PC-3 (cell line): ENCODE results near the gene AKR1B15. TPM values are rescaled to one million over a fixed set of nuclear protein-coding genes. Genes with fewer than 3 reads are reported as not detected.
"Not testable (repeated sequence)": the region's sequence is repeated elsewhere in the genome, so short reads cannot be mapped to it uniquely, and the experiment has no call there.

Experiments
- ATAC-seq: fragments of 200-7000 bp; cut with Tn5 transposase; 2 replicates; pipeline ENCODE4 v1.9.1; 2020; ENCODE audit warnings: mild to moderate bottlenecking, moderate library complexity
- BruUV-seq: library from RNA; stranded (reverse); fragments of 400-500 nt; replicated peaks from 2 replicates; lab custom pipeline; 2021; lab: Mats Ljungman, UMichigan
- CTCF ChIA-PET: fragments of 300-600 bp; sonication (Branson Sonifier 250); formaldehyde crosslinking; loops from one replicate; lab custom pipeline; 2022; ENCODE audit warnings: antibody characterized with exemption; lab: Charles Lee
- POLR2A ChIA-PET: fragments of 300-600 bp; sonication (Branson Sonifier 250); formaldehyde crosslinking; loops from one replicate; lab custom pipeline; 2022; ENCODE audit warnings: antibody characterized with exemption; ENCODE audit not compliant: unreplicated experiment; lab: Charles Lee
- DNase-seq: peaks from one replicate; pipeline ENCODE4 v3.0.0-alpha.2; 2015
- H2AFZ ChIP-seq: fragments of 300-600 bp; sonication (generic); 2 replicates; pipeline ENCODE4 v1.6.0; 2016; ENCODE audit warnings: antibody characterized with exemption, low read length
- H3F3A ChIP-seq: fragments of 300-600 bp; sonication (generic); one replicate; pipeline ENCODE4 v1.6.0; 2017; ENCODE audit warnings: antibody characterized with exemption, low read length, control low read depth, mild to moderate bottlenecking; ENCODE audit not compliant: unreplicated experiment
- H3K27ac ChIP-seq: fragments of 300-600 bp; sonication (generic); 2 replicates; pipeline ENCODE4 v1.5.1; 2016; ENCODE audit warnings: mild to moderate bottlenecking, low read length
- H3K27me3 ChIP-seq: fragments of 300-600 bp; sonication (generic); 2 replicates; pipeline ENCODE4 v1.6.1; 2016; ENCODE audit warnings: low read length, mixed read lengths
- H3K36me3 ChIP-seq: fragments of 300-600 bp; sonication (generic); 2 replicates; pipeline ENCODE4 v1.6.1; 2016; ENCODE audit warnings: low read depth, mixed run types, low read length, mixed read lengths
- H3K4me1 ChIP-seq: fragments of 300-600 bp; sonication (generic); 2 replicates; pipeline ENCODE4 v1.5.1; 2016; ENCODE audit warnings: low read length; ENCODE audit not compliant: insufficient read depth
- H3K4me2 ChIP-seq: fragments of 300-600 bp; sonication (generic); 2 replicates; pipeline ENCODE4 v1.6.0; 2016; ENCODE audit warnings: low read length
- H3K4me3 ChIP-seq: fragments of 300-600 bp; sonication (generic); 2 replicates; pipeline ENCODE4 v1.5.1; 2016; ENCODE audit warnings: mild to moderate bottlenecking, low read length, mixed read lengths
- H3K79me2 ChIP-seq: fragments of 300-600 bp; sonication (generic); 2 replicates; pipeline ENCODE4 v1.6.1; 2017; ENCODE audit warnings: low read length, mixed read lengths
- H3K9ac ChIP-seq: fragments of 300-600 bp; sonication (generic); 2 replicates; pipeline ENCODE4 v1.6.0; 2016; ENCODE audit warnings: mild to moderate bottlenecking, low read length
- H3K9me2 ChIP-seq: fragments of 300-600 bp; sonication (generic); replicated peaks from 2 replicates; pipeline ENCODE4 v1.6.1; 2016; ENCODE audit warnings: mixed run types, low read length, mixed read lengths
- H3K9me3 ChIP-seq: fragments of 300-600 bp; sonication (generic); 2 replicates; pipeline ENCODE4 v1.6.1; 2016; ENCODE audit warnings: low read length, mixed read lengths
- H4K20me1 ChIP-seq: fragments of 300-600 bp; sonication (generic); 2 replicates; pipeline ENCODE4 v1.6.1; 2016; ENCODE audit warnings: low read length, mixed read lengths
- CTCF ChIP-seq: fragments of 300-600 bp; sonication (generic); conservative IDR thresholded peaks from 2 replicates; pipeline ENCODE4 v1.5.1; 2017; ENCODE audit warnings: antibody characterized with exemption, low read depth, mild to moderate bottlenecking, low read length
- EZH2 ChIP-seq: fragments of 300-600 bp; sonication (generic); IDR thresholded peaks from one replicate; pipeline ENCODE4 v1.6.1; 2017; ENCODE audit warnings: antibody characterized with exemption, mild to moderate bottlenecking, low read length; ENCODE audit not compliant: unreplicated experiment
- EZH2phosphoT487 ChIP-seq: fragments of 300-600 bp; sonication (generic); IDR thresholded peaks from 2 replicates; pipeline ENCODE4 v1.6.1; 2018; ENCODE audit warnings: mild to moderate bottlenecking, antibody characterized with exemption, low read length, borderline replicate concordance
- intact Hi-C: fragments of 100-400 bp; cut with micrococcal nuclease; formaldehyde crosslinking; loops from 2 replicates; pipeline ENCODE4 v1.9.0; 2023
- total RNA-seq: library from RNA; depleted of rRNA; stranded (reverse); fragments of >200 nt; gene quantifications from 2 replicates; pipeline ENCODE4 v1.2.3, GENCODE V29; 2014

AKR1B15 gene
- total RNA-seq, 1 experiment from 2014 or later: 0.40 TPM

GRCh38 chr7:134534633-134535032, 14.3 kb upstream of the AKR1B15 start:
- H3K4me2 ChIP-seq: no peak overlapping the region
- H3K9me3 ChIP-seq: no peaks in the 10 kb centered on the region
- H3K79me2 ChIP-seq: no peaks in the 10 kb centered on the region
- no peak overlapping the region for H3K4me3 ChIP-seq
- no peak overlapping the region for H3K9ac ChIP-seq
- H3K27me3 ChIP-seq: no peaks in the 10 kb centered on the region
- ChIA-PET POLR2A (no interaction called here), CTCF (interaction anchor here (0.7 kb wide), 1 partner anchor 79 kb away, joined by 3 read pairs; no protein-coding TSS in a partner anchor)
- TF ChIP-seq EZH2 (no peak), CTCF (no peak), EZH2phosphoT487 (no peak)
- peaks cover 15% of the 10 kb centered on the region for H3F3A ChIP-seq
- H2AFZ ChIP-seq: no peak overlapping the region
- H3K4me1 ChIP-seq: peaks cover 36% of the 10 kb centered on the region
- BruUV-seq: no TSS peak
- no peaks in the 10 kb centered on the region for H3K36me3 ChIP-seq
- intact Hi-C loops: no loop called here
- no peaks in the 10 kb centered on the region for H4K20me1 ChIP-seq
- no peak overlapping the region for H3K27ac ChIP-seq
- no peak for DNase-seq
- H3K9me2 ChIP-seq: no peaks in the 10 kb centered on the region
- ATAC-seq: no peak

- no TSS peak for BruUV-seq
- Histone ChIP-seq H2AFZ (no peak overlapping the region), H3K27me3 (no peaks in the 10 kb centered on the region), H3K36me3 (no peaks in the 10 kb centered on the region), H3K27ac (no peak overlapping the region), H3K4me1 (peaks cover 36% of the 10 kb centered on the region), H3K9me3 (no peaks in the 10 kb centered on the region), H3K4me2 (no peak overlapping the region), H3K9ac (no peak overlapping the region), H4K20me1 (no peaks in the 10 kb centered on the region), H3K79me2 (no peaks in the 10 kb centered on the region), H3K9me2 (no peaks in the 10 kb centered on the region), H3K4me3 (no peak overlapping the region), H3F3A (peaks cover 15% of the 10 kb centered on the region)
- ChIA-PET CTCF (interaction anchor here (0.5 kb wide), 1 partner anchor 24 kb away, joined by 8 read pairs; no protein-coding TSS in a partner anchor), POLR2A (no interaction called here)
- DNase-seq: no peak
- intact Hi-C loops: no loop called here
- TF ChIP-seq EZH2 (no peak), EZH2phosphoT487 (no peak), CTCF (no peak)
- ATAC-seq: no peak
Measured at GRCh38 chr7:134535272-134535918, 13.5 kb upstream of the AKR1B15 start.

- Histone ChIP-seq H3K36me3 (no peaks in the 10 kb centered on the region), H4K20me1 (no peaks in the 10 kb centered on the region), H3K27me3 (no peaks in the 10 kb centered on the region), H3F3A (peaks cover 15% of the 10 kb centered on the region), H3K4me1 (peaks cover 35% of the 10 kb centered on the region), H3K79me2 (no peaks in the 10 kb centered on the region), H3K9ac (no peak overlapping the region), H3K9me2 (no peaks in the 10 kb centered on the region), H3K27ac (no peak overlapping the region), H3K4me2 (no peak overlapping the region), H3K4me3 (no peak overlapping the region), H3K9me3 (no peaks in the 10 kb centered on the region), H2AFZ (no peak overlapping the region)
- POLR2A ChIA-PET: no interaction called here
- no peak for DNase-seq
- intact Hi-C loops: no loop called here
- CTCF ChIA-PET: no interaction called here
- ATAC-seq: no peak
- no TSS peak for BruUV-seq
- TF ChIP-seq EZH2phosphoT487: no peak
- no peak for TF ChIP-seq EZH2
- no peak for TF ChIP-seq CTCF
Measured at GRCh38 chr7:134535919-134536299, 13.0 kb upstream of the AKR1B15 start.

GRCh38 chr7:134536558-134536957, 12.4 kb upstream of the AKR1B15 start:
- ATAC-seq, POLR2A ChIA-PET, H4K20me1 ChIP-seq, H2AFZ ChIP-seq, intact Hi-C loops, BruUV-seq, CTCF ChIA-PET, H3K9me3 ChIP-seq, H3K27me3 ChIP-seq, H3K4me2 ChIP-seq, H3K9ac ChIP-seq, H3K36me3 ChIP-seq, H3K9me2 ChIP-seq, H3K4me3 ChIP-seq, DNase-seq, H3K79me2 ChIP-seq, H3K27ac ChIP-seq: not testable (repeated sequence)
- H3F3A ChIP-seq: peaks cover 15% of the 10 kb centered on the region
- H3K4me1 ChIP-seq: peaks cover 28% of the 10 kb centered on the region
